Measurements from ENCODE around the gene NDUFS8.

The NDUFS8 gene

DNA sequence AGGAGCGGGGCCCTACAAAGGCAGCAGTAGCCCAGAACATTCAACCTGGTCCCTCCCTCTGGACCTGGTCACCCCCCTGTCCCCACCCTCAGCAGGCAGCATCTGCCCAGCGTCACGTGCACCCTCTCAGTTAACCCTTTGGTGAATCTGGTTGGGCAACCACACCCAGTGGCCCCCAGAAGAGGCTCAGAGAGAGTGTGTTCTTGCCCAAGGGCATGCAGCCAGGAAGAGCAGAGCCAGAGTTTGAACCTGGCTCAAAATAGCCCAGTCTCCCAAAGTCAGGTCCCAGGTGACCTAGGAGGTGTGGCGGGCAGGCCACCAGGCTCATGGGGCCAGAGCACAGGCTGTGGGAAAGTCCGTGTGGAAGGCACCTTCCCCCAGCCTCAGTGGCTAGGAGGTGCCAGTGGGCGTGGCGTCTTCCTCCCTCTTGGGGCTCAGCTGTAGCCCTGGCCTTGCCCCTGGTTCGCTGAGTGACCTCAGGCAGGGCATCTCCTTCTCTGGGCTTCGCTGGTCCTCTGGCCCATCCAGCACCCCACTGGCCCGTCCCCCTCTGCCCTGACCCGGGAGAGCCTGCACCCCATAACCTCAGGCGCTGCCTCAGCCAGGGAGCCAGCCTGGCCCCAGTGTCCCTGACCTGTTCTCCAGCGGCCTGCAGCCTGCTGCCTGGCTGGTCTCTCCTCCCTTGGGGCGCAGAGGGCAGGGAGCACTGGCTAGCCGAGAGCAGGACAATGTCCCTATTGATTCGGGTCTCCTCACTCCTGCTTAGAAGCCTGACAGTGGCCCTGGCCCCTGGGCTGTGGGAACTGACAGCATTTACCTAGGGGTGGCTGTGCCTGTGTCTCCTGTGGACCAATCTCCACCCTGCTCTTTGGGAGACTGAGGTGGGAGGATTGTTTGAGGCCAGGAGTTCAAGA lies 13.3 kb upstream of the NDUFS8 start:
- no peak for DNase-seq

DNA sequence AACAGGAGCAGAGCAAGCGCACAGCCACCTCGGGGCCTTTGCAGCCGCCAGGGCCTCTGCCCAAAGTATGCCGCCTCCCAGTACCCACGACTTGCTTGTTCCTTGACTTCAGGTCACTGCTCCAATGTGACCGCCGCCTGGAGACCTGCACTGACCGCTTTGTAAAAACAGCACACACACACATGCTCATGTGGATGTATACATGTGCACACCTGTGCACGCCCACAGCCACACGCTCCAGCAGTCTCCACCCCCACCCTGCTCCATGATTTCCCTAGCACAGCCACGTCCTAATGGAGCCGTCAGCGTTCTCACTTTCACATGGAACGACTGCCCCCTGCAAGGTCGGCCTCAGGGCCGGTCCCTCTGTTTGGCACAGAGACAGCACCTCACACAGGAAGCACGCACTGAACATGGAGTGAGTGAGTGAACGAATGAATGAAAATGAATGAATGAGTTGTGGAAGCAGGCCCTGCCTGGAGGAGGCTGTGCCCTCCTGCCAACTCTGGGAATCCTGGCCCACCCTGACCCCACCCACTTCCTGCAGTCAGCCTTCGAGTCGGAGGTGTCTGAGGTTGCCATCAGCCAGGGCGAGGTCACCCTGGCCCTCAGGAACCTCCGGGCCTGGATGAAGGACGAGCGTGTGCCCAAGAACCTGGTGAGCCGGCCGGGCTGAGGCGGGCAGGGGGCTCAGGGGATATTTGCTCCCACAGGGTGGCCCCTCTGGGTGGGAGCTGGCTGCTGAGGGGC lies 12.3 kb upstream of the NDUFS8 start:
- DNase-seq = no peak

DNA sequence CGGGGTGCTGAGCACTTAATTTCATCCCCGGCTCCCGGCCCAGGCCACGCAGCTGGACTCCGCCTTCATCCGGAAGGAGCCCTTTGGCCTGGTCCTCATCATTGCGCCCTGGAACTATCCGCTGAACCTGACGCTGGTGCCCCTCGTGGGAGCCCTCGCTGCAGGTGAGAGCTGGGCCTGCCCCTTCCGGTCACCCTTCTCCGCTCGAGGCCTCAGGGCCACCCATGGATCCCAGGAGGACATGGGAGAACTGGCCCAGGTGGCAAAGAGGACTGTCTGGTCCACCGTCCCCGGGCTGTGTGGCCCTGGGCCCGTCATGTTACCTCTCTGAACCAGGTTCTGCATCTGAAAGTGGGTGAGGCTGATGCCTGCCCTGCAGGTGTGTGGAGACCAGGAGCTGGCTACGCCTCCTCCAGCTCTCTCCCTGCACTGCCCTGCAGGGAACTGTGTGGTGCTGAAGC lies 11.7 kb upstream of the NDUFS8 start:
- DNase-seq = no peak

DNA sequence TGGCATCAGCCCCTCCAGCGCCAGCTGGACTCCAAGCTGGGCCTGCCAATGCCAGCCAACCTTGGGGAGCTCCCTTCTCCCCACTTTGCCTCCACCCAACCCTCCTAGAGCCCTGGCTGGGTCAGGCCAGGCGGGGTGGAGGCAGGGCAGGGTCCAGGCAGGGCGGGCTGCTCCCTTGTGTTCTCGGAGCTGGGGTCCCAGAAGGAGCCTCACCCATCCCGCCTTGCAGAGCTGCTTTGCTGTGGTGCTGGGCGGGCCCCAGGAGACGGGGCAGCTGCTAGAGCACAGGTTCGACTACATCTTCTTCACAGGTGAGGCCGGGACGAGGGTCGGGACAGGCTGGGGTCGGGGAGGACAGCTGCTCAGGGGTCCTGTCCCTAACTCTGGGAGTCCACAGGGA lies 11.0 kb upstream of the NDUFS8 start:
- no peak for DNase-seq

DNA sequence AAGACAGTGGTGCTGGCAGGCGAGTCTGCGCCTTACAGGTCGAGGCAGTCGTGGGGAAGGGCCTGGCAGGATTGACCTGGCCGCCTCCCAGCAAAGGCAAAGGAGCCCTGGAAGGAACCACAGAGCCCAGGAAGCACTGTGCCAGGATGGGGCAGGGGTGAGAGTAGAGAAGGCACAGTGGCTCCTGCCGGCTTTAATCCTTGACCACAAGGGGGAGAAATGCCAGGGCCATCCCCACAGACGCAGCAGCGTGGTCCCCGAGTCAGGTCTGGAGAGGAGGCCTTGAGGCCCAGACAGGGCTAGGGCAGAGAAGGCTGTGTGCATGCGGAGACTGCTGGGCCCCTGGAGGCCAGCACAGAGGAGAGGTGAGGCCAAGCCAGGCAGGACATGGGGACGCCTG lies 9.9 kb upstream of the NDUFS8 start:
- DNase-seq = no peak

DNA sequence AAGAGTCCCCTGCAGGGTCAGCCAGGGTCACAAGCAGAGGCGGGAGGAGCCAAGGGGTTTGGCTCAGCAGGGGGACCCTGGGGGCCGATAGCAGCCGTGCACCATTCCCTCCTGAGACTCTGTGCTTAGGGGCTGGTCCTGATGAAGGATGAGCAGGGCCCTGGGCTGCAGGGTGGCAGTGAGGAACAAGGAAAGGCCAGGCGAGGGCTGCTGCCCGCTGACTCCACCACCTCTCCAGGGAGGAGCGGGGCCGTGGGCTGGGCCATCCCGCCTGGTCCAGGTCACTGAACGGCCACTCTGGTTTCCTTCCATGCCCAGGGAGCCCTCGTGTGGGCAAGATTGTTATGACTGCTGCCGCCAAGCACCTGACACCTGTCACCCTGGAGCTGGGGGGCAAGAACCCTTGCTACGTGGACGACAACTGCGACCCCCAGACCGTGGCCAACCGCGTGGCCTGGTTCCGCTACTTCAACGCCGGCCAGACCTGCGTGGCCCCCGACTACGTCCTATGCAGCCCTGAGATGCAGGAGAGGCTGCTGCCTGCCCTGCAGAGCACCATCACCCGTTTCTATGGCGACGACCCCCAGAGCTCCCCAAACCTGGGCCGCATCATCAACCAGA lies 9.2 kb upstream of the NDUFS8 start:
- DNase-seq = no peak

DNA sequence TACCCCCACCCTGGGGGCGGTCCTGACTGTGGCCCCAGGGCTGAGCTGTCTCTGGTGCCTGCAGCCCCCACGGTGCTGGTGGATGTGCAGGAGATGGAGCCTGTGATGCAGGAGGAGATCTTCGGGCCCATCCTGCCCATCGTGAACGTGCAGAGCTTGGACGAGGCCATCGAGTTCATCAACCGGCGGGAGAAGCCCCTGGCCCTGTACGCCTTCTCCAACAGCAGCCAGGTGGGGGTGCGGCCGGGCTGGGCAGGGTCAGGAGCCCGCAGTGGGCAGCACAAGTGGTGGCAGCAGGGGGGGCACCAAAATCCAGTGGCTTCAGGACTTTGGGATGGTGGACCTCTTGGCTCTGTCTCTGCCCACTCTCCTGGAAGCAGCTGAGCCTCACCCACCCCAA lies 8.0 kb upstream of the NDUFS8 start:
- DNase-seq = no peak

DNA sequence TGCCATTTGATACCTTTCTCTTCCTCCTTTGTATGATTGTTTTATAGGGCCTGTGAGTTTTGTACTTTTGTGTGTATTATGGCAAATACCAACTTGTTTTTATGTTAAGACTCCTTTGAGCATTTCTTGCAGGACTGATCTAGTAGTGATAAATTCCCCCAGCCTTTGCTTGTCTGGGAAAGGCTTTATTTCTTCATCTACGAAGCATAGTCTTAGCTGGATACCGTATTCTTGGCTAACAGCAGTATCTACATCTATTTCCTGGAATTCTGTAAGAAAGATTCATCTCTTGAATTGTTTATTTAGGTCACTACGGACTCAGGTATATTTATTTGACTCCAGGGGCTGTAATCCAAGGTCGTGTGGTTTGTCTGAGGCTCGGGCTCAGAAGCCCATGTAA lies 6.0 kb upstream of the NDUFS8 start:
- DNase-seq = no peak

DNA sequence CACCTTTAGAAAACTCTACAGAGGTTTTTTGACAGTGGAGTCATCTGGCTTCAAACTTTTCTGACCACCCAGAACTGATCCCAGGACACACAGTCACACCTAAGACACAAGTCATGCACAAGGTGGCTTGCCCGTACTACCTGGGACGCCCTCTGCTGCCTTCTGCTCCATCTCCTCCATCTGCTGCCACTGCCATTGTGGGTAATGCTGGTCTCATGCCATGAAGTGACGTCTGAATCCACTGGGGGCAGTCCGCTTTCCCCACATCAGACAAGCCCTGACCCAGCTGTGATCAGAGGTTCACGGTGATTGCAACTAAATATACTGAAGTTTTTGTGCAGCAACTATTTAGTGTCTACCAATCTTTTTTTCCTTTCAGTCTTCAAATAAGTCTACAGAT lies 5.4 kb upstream of the NDUFS8 start:
- no peak for DNase-seq

DNA sequence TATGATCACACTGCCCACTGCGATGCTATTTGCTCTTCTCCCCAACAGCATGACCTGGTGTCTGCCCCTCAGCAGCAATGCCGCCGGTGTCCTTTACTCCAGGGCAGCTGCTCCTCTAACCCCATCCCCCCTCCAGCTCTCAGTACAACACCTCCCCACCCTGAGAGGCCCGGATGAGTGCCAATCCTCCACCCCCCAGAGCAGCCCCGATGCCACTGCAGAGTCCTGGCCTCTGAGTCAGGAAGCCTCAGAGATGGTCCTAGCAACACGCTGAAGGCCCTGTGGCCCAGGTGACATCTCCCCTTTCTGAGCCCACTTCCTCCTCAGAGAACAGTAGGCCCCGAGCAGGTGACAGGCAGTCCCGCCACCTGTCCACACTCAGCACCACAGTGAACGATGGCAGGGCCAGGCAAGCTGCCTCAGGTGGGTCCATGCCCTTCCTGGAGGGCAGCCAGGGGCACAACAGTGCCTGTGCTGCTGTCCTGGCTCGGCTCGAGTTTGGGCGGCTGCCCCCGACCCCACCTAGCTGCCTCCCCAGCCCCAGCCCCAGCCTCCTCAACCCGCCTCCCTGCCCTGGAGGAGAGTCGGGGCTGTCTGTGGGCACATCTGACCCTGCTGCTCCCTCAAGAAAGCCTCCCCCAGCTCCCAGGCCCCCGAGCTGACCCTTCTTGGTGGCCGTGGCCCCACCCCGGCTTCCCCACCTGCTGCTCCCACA lies 3.9 kb upstream of the NDUFS8 start:
- no peak for DNase-seq

DNA sequence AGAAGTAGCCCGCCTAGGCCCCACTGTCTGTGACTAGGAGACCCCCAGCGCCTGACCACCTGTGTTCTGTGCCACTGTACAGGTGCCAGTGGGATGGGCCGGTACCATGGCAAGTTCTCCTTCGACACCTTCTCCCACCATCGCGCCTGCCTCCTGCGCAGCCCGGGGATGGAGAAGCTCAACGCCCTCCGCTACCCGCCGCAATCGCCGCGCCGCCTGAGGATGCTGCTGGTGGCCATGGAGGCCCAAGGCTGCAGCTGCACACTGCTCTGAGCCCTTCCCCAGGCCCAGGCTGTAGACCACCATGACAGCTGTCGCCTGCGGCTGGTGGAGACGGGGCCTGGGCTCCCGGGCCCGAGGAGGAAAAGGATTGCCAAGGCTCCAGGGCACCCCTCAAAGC lies 2.8 kb upstream of the NDUFS8 start:
- no peak for DNase-seq

DNA sequence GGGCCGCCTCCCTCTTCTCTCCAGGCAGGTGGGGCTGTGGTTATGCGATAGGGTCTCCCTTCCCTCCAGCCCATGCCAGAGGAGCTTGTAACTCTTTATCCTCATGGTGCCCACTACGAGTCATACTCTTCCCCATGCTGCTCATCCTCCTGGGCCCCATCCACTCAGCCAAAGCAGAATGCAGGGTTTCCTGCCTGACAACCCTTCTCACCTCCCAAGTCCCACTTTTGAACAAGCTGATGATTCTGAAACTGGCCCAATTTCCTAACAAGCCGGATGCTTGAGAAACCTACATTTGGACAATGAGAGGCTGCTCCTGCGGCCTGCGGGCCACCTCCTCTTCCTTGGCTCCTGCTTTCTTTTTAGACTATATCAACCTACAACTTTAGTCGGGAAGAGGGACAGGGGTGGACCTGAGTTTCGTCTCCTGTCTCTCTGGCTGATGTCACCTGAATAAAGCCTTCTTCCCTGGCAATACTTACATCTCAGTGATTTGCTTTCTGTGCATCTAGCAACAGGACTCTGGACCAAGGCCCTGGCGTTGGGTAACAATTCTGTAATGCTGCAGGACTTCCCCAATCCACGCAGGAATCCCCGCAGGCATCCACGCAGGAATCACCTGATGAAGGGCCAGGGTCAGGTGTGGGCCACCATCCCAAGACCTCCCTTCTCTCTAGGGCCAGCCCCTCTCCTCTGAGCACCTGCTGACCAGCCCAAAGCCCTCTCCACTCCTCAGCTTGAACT lies 1.5 kb upstream of the NDUFS8 start:
- no peak for DNase-seq

DNA sequence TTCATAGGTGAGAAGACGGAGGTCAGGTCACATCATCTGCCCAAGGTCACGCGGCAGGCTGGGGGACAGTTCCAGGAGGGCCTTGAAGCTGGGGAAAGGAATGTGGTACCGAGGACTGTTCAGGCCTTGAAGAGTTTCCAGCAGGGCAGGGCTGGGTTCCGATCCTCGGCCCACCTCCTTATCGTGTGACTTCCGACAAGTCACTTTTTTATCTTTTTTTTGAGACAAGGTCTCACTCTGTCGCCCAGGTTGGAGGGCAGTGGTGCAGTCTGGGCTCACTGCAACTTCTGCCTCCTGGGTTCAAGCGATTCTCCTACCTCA lies 623 bp downstream of the NDUFS8 start:
- DNase-seq = no peak

DNA sequence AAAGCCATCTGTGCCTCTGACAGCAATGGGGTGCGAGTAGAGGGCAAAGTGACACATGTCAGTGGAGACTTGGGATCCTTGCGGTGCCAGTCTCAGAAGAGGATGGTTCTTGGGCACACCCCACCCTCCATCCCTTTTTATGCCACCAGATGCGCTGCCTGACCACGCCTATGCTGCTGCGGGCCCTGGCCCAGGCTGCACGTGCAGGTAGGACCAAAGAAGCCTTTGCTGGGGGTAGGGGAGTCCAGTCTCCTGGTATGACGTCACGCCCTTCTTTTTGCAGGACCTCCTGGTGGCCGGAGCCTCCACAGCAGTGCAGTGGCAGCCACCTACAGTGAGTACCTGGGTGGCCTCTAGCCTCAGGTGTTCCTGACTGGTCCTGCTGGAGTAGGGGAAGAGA lies 1.5 kb downstream of the NDUFS8 start:
- no peak for DNase-seq

DNA sequence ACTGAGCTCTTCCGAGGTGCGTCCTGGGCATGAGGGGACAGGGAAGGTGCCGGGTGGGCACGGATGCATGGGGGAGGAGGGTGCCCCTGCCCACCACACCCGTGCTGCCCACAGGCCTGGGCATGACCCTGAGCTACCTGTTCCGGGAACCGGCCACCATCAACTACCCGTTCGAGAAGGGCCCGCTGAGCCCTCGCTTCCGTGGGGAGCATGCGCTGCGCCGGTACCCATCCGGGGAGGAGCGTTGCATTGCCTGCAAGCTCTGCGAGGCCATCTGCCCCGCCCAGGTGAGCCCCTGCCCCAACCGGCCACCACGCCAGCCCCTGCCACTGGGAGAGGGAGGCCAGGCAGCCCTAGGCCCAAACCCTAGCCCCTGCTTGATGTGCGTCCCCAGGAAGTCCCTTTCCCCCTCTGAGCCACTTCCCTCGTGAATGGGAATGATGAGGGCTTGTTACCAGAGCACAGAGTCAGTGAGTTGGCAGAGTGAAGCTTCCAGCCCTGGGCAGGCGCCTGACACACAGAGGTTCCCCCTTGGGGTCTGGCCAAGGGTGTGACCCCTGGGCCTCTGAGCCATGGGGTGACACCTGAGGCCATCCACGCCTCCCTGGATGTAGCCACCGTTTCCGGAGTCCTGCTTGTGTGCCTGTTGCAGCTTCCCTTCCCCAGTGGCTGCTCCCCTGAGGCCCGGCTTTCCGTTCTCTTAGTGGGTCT lies 2.7 kb downstream of the NDUFS8 start:
- DNase-seq = no peak

DNA sequence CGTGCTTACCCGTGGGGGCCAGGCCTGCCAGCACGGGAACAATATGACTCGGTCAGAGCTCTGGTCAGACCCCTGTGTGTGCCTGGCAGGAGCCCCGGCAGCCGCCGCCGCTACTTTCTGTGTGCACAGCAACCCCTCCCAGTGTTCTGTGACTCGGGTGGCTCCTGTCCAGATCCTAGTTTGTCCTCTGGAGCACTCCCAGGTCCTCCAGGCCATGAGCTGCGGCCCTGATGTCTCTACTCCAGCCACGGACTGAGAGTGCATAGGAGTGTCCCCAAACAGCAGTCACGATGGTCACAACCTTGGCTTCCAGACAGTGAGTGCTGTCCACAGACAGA lies 3.2 kb downstream of the NDUFS8 start:
- no peak for DNase-seq

DNA sequence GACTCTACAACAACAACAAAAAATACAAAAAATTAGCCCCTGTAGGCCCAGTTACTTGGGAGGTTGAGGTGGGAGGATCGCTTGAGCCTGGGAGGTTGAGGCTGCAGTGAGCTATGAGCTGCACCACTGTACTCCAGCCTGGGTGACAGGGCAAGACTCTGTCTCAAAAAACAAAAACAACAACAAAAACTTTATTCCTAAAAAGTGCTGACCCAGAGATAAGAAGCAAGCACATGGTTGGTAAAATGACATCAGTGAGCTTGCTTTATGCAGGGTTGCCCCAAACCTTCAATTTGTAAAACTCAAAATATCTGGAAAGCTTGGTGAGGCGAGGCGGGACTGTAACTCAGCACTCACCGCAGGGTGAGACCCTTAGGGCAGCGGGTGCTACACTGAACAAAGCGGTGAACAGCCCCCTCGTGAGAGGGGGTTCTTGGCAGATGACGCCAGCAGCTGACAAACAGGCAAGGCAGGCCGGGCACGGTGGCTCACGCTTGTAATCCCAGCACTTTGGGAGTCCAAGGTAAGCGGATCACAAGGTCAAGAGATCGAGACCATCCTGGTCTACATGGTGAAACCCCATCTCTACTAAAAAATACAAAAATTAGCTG lies 4.9 kb downstream of the NDUFS8 start:
- no peak for DNase-seq

DNA sequence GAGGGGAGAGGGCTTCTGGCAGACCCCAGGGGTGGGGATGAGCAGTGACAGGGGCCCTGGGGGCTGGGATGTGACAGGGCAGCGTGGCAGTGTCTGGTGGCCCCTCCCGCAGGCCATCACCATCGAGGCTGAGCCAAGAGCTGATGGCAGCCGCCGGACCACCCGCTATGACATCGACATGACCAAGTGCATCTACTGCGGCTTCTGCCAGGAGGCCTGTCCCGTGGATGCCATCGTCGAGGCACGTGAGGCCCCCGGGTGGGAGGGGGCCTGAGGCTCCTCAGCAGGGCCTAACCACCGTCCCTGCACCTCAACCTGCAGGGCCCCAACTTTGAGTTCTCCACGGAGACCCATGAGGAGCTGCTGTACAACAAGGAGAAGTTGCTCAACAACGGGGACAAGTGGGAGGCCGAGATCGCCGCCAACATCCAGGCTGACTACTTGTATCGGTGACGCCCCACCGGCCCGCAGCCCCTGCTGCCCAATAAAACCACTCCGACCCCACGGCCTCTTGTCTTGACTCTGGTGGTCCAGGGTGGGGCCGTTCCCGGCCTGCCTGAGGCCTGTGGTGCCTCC lies 5.7 kb downstream of the NDUFS8 start:
- no peak for DNase-seq

DNA sequence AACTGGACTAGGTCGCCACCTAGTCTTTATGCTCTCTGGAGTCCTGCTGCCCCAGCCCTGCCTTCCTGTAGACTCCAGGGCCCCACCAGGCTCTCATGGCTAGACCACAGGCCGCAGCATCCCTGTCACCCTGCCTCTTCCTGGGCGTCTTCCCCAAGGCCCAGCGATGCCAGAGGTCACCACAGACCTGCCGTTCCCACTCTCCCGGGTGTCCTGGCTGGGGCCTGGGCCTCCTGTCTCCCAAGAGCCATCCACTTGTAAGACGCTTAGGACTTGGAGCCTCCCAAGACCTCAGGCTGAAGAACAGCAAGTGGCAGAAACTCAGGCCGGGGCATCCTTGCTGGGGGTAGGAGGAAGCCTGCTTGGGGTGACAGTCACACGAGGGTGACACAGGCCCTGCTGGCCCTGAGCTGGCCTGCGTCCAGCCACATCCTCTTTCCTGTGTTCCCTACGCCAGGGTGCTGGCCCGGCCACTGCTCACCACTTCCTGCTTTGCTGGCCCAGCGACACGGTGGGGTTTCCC lies 6.3 kb downstream of the NDUFS8 start:
- DNase-seq = no peak

DNA sequence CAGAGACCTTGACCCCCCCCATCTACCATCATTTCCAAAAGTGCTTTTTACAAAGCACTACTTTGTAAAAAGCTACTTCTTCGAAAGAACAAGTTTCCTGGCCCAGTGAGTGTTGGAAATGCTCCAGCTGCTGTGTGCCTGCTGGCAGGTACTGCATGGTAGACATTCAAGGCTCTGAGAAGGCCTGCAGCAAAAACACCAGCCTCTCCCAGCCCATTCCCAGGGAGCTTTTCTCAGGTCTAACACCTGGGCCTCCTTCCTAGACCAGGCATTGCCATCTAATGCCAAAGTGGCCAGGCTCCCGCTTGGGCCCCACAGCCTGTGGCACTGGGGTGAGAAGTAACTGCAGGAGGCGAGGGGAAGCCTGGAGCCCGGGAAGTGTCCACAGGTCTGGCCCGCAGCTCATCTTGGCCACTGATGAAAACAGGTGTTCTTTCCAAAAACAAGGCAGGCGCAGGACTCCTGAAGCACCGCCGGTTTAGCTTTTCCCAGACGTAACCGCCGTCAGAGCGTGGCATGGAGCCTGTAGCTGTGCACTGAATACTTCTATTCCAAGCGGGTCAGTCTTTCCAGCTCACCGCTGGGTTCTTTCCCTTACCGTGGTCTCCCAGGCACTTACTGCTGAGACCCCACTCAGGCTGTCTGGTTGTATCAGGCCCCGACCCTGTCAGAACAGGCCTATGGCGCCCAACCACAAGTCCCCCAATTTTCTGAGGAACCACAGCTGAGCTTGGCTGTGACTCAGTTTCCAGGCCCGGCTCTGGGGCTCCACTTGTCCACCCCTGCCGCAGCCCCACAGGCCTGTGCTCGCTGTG lies 7.1 kb downstream of the NDUFS8 start:
- no peak for DNase-seq
